Measurements from ENCODE around the gene CAMK2A.

DNA sequence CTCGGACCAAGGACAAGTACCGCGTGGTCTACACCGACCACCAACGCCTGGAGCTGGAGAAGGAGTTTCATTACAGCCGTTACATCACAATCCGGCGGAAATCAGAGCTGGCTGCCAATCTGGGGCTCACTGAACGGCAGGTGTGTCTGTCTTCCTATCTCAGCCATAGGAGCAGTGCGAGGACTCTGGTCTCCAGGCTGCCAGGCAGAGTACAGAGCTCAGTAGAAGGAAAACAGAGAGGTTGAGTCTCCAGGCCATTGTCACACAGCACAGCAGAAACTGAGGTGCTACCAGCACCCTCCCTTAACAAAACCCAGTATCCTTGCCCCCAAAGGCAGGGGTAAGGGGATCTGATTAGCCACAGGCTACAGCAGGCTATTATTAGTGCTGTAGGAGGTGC is 106.8 kb downstream of the CAMK2A start:
- TF ChIP-seq POLR2AphosphoS5 (IDR thresholded peaks at IDR 0.05; ENCODE audit: low read depth) (no peak), EZH2phosphoT487 (IDR thresholded peaks at IDR 0.05; ENCODE audit: unreplicated experiment) (no peak)
- TF ChIP-seq, protein P1, sequence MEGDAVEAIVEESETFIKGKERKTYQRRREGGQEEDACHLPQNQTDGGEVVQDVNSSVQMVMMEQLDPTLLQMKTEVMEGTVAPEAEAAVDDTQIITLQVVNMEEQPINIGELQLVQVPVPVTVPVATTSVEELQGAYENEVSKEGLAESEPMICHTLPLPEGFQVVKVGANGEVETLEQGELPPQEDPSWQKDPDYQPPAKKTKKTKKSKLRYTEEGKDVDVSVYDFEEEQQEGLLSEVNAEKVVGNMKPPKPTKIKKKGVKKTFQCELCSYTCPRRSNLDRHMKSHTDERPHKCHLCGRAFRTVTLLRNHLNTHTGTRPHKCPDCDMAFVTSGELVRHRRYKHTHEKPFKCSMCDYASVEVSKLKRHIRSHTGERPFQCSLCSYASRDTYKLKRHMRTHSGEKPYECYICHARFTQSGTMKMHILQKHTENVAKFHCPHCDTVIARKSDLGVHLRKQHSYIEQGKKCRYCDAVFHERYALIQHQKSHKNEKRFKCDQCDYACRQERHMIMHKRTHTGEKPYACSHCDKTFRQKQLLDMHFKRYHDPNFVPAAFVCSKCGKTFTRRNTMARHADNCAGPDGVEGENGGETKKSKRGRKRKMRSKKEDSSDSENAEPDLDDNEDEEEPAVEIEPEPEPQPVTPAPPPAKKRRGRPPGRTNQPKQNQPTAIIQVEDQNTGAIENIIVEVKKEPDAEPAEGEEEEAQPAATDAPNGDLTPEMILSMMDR (conservative IDR thresholded peaks at IDR 0.05; ENCODE audit: low read depth in 2 of 2), result no peak
